Fibroblast of lung (primary cell): Measurements from ENCODE around the gene SRGAP2B. TPM values are rescaled to one million over a fixed set of nuclear protein-coding genes. Genes with fewer than 3 reads are reported as not detected.
"Not testable (repeated sequence)": the region's sequence is repeated elsewhere in the genome, so short reads cannot be mapped to it uniquely, and the experiment has no call there.

ENCODE experiments used
- DNase-seq, 2 donors: peaks; one replicate each; pipeline versions ENCODE4 v3.0.0 to v3.0.0-alpha.2; 2010; ENCODE audit warnings: low read depth in 2 of 2
- H2AFZ ChIP-seq: 2 replicates; pipeline ENCODE4 v1.5.1; 2012; ENCODE audit warnings: low read length, control low read depth, inconsistent platforms
- H3K27ac ChIP-seq: 2 replicates; pipeline ENCODE4 v1.5.1; 2011; ENCODE audit warnings: low read length, control low read depth; ENCODE audit not compliant: insufficient read depth
- H3K27me3 ChIP-seq: 2 replicates; pipeline ENCODE4 v1.5.1; 2011; ENCODE audit warnings: mild to moderate bottlenecking, low read length; ENCODE audit not compliant: control insufficient read depth, insufficient read depth
- H3K36me3 ChIP-seq: 2 replicates; pipeline ENCODE4 v1.5.1; 2011; ENCODE audit warnings: low read length; ENCODE audit not compliant: control insufficient read depth, insufficient read depth
- H3K4me1 ChIP-seq: 2 replicates; pipeline ENCODE4 v1.5.1; 2011; ENCODE audit warnings: low read length; ENCODE audit not compliant: control insufficient read depth, insufficient read depth; ENCODE audit errors: extremely low read depth
- H3K4me2 ChIP-seq: 2 replicates; pipeline ENCODE4 v1.5.1; 2011; ENCODE audit warnings: low read length, control low read depth; ENCODE audit not compliant: insufficient read depth; ENCODE audit errors: extremely low read depth
- H3K4me3 ChIP-seq, 4 experiments: fragments of 200-600 bp in 1 of 4; sonication (generic) in 1 of 4; replicated peaks in 1 of 4; 2 replicates each; pipeline ENCODE4 v1.5.1; 2011 to 2016; ENCODE audit warnings: low read length in 4 of 4, low read depth in 3 of 4, mild to moderate bottlenecking in 3 of 4, control low read depth in 2 of 4, inconsistent platforms in 1 of 4, mixed read lengths in 1 of 4; ENCODE audit not compliant: insufficient read depth in 1 of 4; ENCODE audit errors: control extremely low read depth in 1 of 4
- H3K79me2 ChIP-seq: 2 replicates; pipeline ENCODE4 v1.5.1; 2012; ENCODE audit warnings: mild to moderate bottlenecking, low read length, inconsistent platforms; ENCODE audit not compliant: control insufficient read depth, insufficient read depth
- H3K9ac ChIP-seq: 2 replicates; pipeline ENCODE4 v1.5.1; 2011; ENCODE audit warnings: mild to moderate bottlenecking, low read length, control low read depth; ENCODE audit not compliant: insufficient read depth
- H3K9me3 ChIP-seq: 2 replicates; pipeline ENCODE4 v1.5.1; 2012; ENCODE audit warnings: low read depth, low read length; ENCODE audit not compliant: control insufficient read depth, insufficient read depth
- H4K20me1 ChIP-seq: 2 replicates; pipeline ENCODE4 v1.5.1; 2011; ENCODE audit warnings: low read length; ENCODE audit not compliant: control insufficient read depth, insufficient read depth; ENCODE audit errors: extremely low read depth
- polyA plus RNA-seq, 2 donors: library from polyadenylated mRNA; depleted of rRNA in 1 of 2; stranded (reverse) in 1 of 2; unstranded in 1 of 2; fragments of >200 nt; gene quantifications; 2 replicates each; pipeline ENCODE4 v1.2.1, GENCODE V29; 2011 to 2012; ENCODE audit warnings: missing spikeins in 1 of 2
- total RNA-seq: library from RNA; depleted of rRNA; stranded (reverse); fragments of >200 nt; gene quantifications from 2 replicates; pipeline ENCODE4 v1.2.1, GENCODE V29; 2014

Gene SRGAP2B
- total and polyA plus RNA-seq, 2 donors (not counting 1 experiment from before 2014, with no cell fraction given), result 24.8 to 32.7 TPM

GRCh38 chr1:145058184-145058583 lies 36.9 kb downstream of the SRGAP2B start:
- H3K79me2 ChIP-seq, H3K27me3 ChIP-seq, H4K20me1 ChIP-seq, H2AFZ ChIP-seq, DNase-seq, H3K36me3 ChIP-seq, H3K9me3 ChIP-seq, H3K4me3 ChIP-seq, H3K27ac ChIP-seq, H3K4me2 ChIP-seq, H3K4me1 ChIP-seq, H3K9ac ChIP-seq: not testable (repeated sequence)

DNA sequence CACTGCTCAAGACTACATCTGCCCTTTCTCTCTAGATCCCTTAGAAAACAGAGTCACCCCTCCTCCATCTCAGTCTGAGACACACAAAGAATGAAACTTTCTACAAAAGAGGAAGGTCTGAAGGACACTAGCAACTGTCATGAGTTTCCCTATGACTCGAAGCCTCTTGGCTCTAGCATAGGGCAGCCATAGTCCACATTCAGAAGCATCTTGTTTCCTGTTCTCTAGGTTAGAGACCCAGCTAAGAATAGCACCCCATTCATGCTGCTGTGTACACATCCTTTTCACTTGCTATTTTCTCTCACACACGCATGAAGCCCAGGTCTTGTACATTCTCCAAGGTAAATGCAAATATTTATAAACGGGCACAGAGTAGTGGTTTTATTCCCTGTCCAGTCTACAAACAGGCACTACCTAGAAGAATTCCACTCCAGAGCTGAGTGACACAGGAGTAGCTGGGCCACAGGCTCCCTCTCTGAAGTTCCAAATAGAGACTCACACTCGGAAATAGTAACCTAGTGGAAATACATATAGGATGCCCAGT lies 39.8 kb downstream of the SRGAP2B start:
- not testable (repeated sequence) for DNase-seq, H3K9me3 ChIP-seq, H3K4me1 ChIP-seq, H3K27me3 ChIP-seq, H3K4me2 ChIP-seq, H3K79me2 ChIP-seq, H3K27ac ChIP-seq, H4K20me1 ChIP-seq, H3K9ac ChIP-seq, H3K36me3 ChIP-seq, H2AFZ ChIP-seq, H3K4me3 ChIP-seq

- not testable (repeated sequence) for H3K4me3 ChIP-seq, H3K9ac ChIP-seq, H2AFZ ChIP-seq, H4K20me1 ChIP-seq, H3K4me2 ChIP-seq, DNase-seq, H3K27me3 ChIP-seq, H3K9me3 ChIP-seq, H3K79me2 ChIP-seq, H3K36me3 ChIP-seq, H3K4me1 ChIP-seq, H3K27ac ChIP-seq
Observed at GRCh38 chr1:145053428-145053827, 41.7 kb downstream of the SRGAP2B start.

DNA sequence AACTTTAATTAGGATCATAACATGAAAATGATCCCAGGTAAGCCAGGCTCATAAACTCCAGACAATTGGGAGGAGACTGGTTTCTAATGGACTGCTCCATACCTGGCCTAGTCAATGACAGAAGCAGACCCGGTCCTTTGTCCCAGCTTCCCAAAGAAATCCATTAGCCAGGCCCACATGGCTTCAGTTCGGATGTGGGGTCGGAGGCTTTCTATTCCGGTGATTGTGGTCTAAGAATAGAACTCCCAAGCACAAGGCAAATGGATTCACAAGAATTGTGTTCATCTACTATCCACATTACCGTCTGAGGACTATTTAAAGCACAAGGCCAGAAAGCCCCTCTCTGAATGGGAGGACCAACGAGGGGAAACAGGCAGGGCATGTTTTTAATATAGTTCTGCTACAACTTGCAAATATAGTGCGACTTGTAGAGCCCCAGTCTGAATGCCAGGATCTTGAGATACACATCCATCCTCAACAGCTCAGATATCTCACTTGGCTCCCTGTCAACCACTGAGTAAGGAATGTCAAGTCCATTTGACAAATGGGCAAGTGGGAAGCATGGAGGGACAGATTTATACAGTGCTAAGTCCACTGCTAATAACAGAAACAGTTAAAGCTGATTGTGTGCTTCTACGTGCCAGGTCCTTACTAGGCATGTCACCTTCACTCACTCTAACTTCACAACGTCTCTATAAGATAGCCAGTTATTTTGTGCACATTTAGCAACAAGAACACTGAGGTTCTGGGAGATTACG lies 42.9 kb downstream of the SRGAP2B start:
- H3K4me1 ChIP-seq, H3K4me2 ChIP-seq, H2AFZ ChIP-seq, H4K20me1 ChIP-seq, H3K4me3 ChIP-seq, H3K9ac ChIP-seq, H3K36me3 ChIP-seq, H3K9me3 ChIP-seq, H3K27me3 ChIP-seq, H3K27ac ChIP-seq, H3K79me2 ChIP-seq, DNase-seq: not testable (repeated sequence)

DNA sequence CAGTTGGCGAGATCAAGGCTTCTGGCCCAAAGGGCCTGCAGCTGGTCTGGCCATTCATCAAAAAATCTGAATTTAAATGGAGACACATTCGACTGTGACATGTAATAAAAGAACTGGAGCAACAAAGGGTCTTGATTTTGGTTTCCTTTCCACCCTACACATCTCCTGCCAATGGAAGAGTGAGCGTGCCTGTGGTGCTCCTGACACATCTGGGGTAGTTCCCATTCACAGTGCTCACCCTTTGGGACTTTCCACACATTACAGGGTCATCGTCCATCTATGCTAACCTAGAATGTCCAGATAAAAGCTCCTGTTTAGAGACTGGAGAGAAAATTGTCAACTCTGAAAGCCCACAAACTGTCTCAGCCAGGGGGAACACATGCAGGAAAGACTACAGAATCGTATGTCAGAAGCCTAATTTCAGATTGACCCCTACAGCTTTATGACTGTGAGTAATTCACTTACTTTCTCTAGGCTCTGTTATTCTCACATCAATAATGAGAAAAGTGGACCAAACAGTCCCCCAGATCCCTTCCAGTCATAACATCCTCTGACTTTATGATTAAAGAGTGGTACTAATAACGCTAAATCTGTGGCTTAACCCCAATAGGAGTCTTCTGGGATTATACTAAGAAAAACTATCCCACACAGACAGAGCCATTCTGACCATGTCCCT lies 46.8 kb downstream of the SRGAP2B start:
- H3K9ac ChIP-seq, H4K20me1 ChIP-seq, H3K36me3 ChIP-seq, H3K4me2 ChIP-seq, H3K79me2 ChIP-seq, H3K27ac ChIP-seq, H3K4me3 ChIP-seq, H3K4me1 ChIP-seq, H2AFZ ChIP-seq, DNase-seq, H3K9me3 ChIP-seq, H3K27me3 ChIP-seq: not testable (repeated sequence)

DNA sequence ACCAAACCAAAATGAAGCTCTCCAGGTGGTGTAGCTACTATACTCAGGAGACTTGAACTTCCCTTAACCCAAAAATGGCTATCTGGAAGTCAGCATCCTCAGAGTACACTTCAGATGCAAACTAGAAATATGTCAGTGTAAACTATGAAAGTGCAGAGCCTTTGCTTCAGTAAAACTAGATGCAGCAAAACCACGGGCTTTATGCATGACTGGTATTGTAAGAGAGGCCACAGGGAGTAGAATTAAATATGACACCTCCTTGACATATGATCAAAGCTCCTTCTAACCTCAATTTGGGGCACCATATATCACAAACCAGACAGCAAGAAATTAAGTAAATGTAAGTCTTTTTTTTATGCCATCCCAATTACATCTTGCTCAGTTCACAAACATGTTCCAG lies 47.6 kb downstream of the SRGAP2B start:
- H3K4me3 ChIP-seq, DNase-seq, H4K20me1 ChIP-seq, H3K27ac ChIP-seq, H3K4me2 ChIP-seq, H3K4me1 ChIP-seq, H3K9ac ChIP-seq, H3K9me3 ChIP-seq, H3K27me3 ChIP-seq, H3K36me3 ChIP-seq, H3K79me2 ChIP-seq, H2AFZ ChIP-seq: not testable (repeated sequence)
